ENCODE data around the gene CCDC85B. TPM values are rescaled to one million over a fixed set of nuclear protein-coding genes. Genes with fewer than 3 reads are reported as not detected.

The CCDC85B gene
- polyA plus RNA-seq, 1 donor from 2014 or later, result 28.5 TPM

GRCh38 chr11:65887723-65888162 lies 2.7 kb upstream of the CCDC85B start:
- H3K9ac ChIP-seq (ENCODE audit: low read length), result peak overlapping the region; percentile 97
- peaks cover 4% of the 10 kb centered on the region for H3F3A ChIP-seq (ENCODE audit: insufficient read depth, low read length, poor library complexity, severe bottlenecking)
- H3K36me3 ChIP-seq (ENCODE audit: insufficient read depth, low read length), result no peaks in the 10 kb centered on the region
- H3K27ac ChIP-seq (ENCODE audit: low read length), result peak overlapping the region; percentile 92
- H3K9me2 ChIP-seq (ENCODE audit: insufficient read depth, low read length), result no peaks in the 10 kb centered on the region
- no peaks in the 10 kb centered on the region for H4K20me1 ChIP-seq (ENCODE audit: insufficient read depth)
- H3K4me2 ChIP-seq (ENCODE audit: low read length), result peak overlapping the region; percentile 94
- peaks cover 17% of the 10 kb centered on the region for H3K79me2 ChIP-seq (replicated peaks; ENCODE audit: insufficient read depth, low read length)
- peak overlapping the region; percentile 92 for H2AFZ ChIP-seq (ENCODE audit: low read depth, low read length)
- no peaks in the 10 kb centered on the region for H3K9me3 ChIP-seq (ENCODE audit: low read length)
- peak overlapping the region; percentile 96 for H3K4me3 ChIP-seq (ENCODE audit: low read length)
- H3K27me3 ChIP-seq (ENCODE audit: insufficient read depth, low read depth, low read length), result no peaks in the 10 kb centered on the region
- TF ChIP-seq MXI1 (conservative IDR thresholded peaks at IDR 0.05; ENCODE audit: poor library complexity, severe bottlenecking) (peak; percentile 93), POLR2AphosphoS5 (IDR thresholded peaks at IDR 0.05) (no peak)

GRCh38 chr11:65888163-65888814 lies 2.2 kb upstream of the CCDC85B start, which contains the start of gene FIBP:
Gene FIBP, minus strand, starts transcription at chr11:65888471. Its CDS starts 53 bp downstream, at chr11:65888418.
- Histone ChIP-seq H3K4me2 (ENCODE audit: low read length) (peak within 1 kb of the TSS; percentile 94), H3K36me3 (ENCODE audit: insufficient read depth, low read length) (no peaks in the 10 kb centered on the region), H3K4me3 (ENCODE audit: low read length) (peak within 1 kb of the TSS; percentile 96), H3K27ac (ENCODE audit: low read length) (peak within 1 kb of the TSS; percentile 92), H3K9me2 (ENCODE audit: insufficient read depth, low read length) (no peaks in the 10 kb centered on the region), H3K79me2 (replicated peaks; ENCODE audit: insufficient read depth, low read length) (peaks cover 17% of the 10 kb centered on the region), H3K27me3 (ENCODE audit: insufficient read depth, low read depth, low read length) (no peaks in the 10 kb centered on the region), H3K9me3 (ENCODE audit: low read length) (no peaks in the 10 kb centered on the region), H2AFZ (ENCODE audit: low read depth, low read length) (peak within 1 kb of the TSS; percentile 92), H3F3A (ENCODE audit: insufficient read depth, low read length, poor library complexity, severe bottlenecking) (peaks cover 4% of the 10 kb centered on the region), H4K20me1 (ENCODE audit: insufficient read depth) (no peaks in the 10 kb centered on the region), H3K9ac (ENCODE audit: low read length) (peak within 1 kb of the TSS; percentile 97)
- TF ChIP-seq MXI1 (conservative IDR thresholded peaks at IDR 0.05; ENCODE audit: poor library complexity, severe bottlenecking), result peak; percentile 90
- TF ChIP-seq RAD21 (conservative IDR thresholded peaks at IDR 0.05), result peak; percentile 70
- TF ChIP-seq CTCF (IDR thresholded peaks at IDR 0.05; ENCODE audit: poor library complexity, severe bottlenecking), result peak; percentile 99
- TF ChIP-seq EZH2 (IDR thresholded peaks at IDR 0.05; ENCODE audit: borderline replicate concordance, insufficient read depth, low read length, poor library complexity, severe bottlenecking), result no peak
- peak; percentile 68 for TF ChIP-seq TAF1 (IDR thresholded peaks at IDR 0.05; ENCODE audit: low read depth)
- peak; percentile 98 for TF ChIP-seq POLR2AphosphoS5 (IDR thresholded peaks at IDR 0.05)
- TF ChIP-seq EP300 (conservative IDR thresholded peaks at IDR 0.05; ENCODE audit: poor library complexity, severe bottlenecking), result peak; percentile 79
- TF ChIP-seq SMC3 (conservative IDR thresholded peaks at IDR 0.05; ENCODE audit: poor library complexity), result peak; percentile 71
- peak; percentile 89 for TF ChIP-seq REST (IDR thresholded peaks at IDR 0.05; ENCODE audit: borderline replicate concordance)

All from neural cell (in vitro differentiated cells).